H9 (cell line): Measurements from ENCODE around the gene ELANE. TPM values are rescaled to one million over a fixed set of nuclear protein-coding genes. Genes with fewer than 3 reads are reported as not detected.

ENCODE experiments used
- DNase-seq: peaks from one replicate; pipeline ENCODE4 v3.0.0-alpha.2; 2017
- H2AFZ ChIP-seq: one replicate; pipeline ENCODE4 v1.6.1; 2013; ENCODE audit warnings: mild to moderate bottlenecking, low read length, control low read depth, moderate library complexity
- H2AK5ac ChIP-seq: 2 replicates; pipeline ENCODE4 v1.6.1; 2013; ENCODE audit warnings: low read length, control low read depth, mixed read lengths; ENCODE audit not compliant: insufficient read length
- H2BK120ac ChIP-seq: one replicate; pipeline ENCODE4 v1.6.1; 2013; ENCODE audit warnings: low read depth, mild to moderate bottlenecking, low read length, control low read depth, inconsistent platforms; ENCODE audit not compliant: poor library complexity, severe bottlenecking
- H2BK12ac ChIP-seq: 2 replicates; pipeline ENCODE4 v1.6.1; 2013; ENCODE audit warnings: low read length, control low read depth, mixed read lengths, low read depth; ENCODE audit not compliant: insufficient read length
- H2BK15ac ChIP-seq: 2 replicates; pipeline ENCODE4 v1.6.1; 2013; ENCODE audit warnings: low read depth, low read length, control low read depth
- H2BK20ac ChIP-seq: one replicate; pipeline ENCODE4 v1.6.1; 2013; ENCODE audit warnings: low read depth, mild to moderate bottlenecking, low read length, control low read depth, inconsistent platforms; ENCODE audit not compliant: poor library complexity, severe bottlenecking
- H2BK5ac ChIP-seq: 2 replicates; pipeline ENCODE4 v1.6.1; 2013; ENCODE audit warnings: low read length, control low read depth, mixed read lengths; ENCODE audit not compliant: insufficient read length
- H3K14ac ChIP-seq: 2 replicates; pipeline ENCODE4 v1.6.1; 2013; ENCODE audit warnings: low read length, control low read depth; ENCODE audit not compliant: insufficient read depth
- H3K18ac ChIP-seq: 2 replicates; pipeline ENCODE4 v1.6.1; 2013; ENCODE audit warnings: low read depth, mild to moderate bottlenecking, mixed read lengths, low read length, control low read depth; ENCODE audit not compliant: insufficient read length
- H3K23ac ChIP-seq: 2 replicates; pipeline ENCODE4 v1.6.1; 2013; ENCODE audit warnings: low read length, control low read depth, mixed read lengths, low read depth; ENCODE audit not compliant: insufficient read length
- H3K23me2 ChIP-seq: 2 replicates; pipeline ENCODE4 v1.6.1; 2013; ENCODE audit warnings: low read depth, mild to moderate bottlenecking, mixed read lengths, low read length, control low read depth; ENCODE audit not compliant: insufficient read length, poor library complexity, severe bottlenecking
- H3K27ac ChIP-seq: 2 replicates; pipeline ENCODE4 v1.5.1; 2013; ENCODE audit warnings: low read length, control low read depth, mixed read lengths, low read depth; ENCODE audit not compliant: insufficient read length
- H3K27me3 ChIP-seq: 2 replicates; pipeline ENCODE4 v1.6.1; 2013; ENCODE audit warnings: low read length, control low read depth, inconsistent platforms; ENCODE audit not compliant: insufficient read depth
- H3K4ac ChIP-seq: 2 replicates; pipeline ENCODE4 v1.6.1; 2013; ENCODE audit warnings: low read depth, mild to moderate bottlenecking, control low read depth, inconsistent platforms, low read length, moderate library complexity
- H3K4me1 ChIP-seq: 2 replicates; pipeline ENCODE4 v1.6.1; 2013; ENCODE audit warnings: low read length, control low read depth, inconsistent platforms; ENCODE audit not compliant: insufficient read depth
- H3K4me2 ChIP-seq: 2 replicates; pipeline ENCODE4 v1.6.1; 2013; ENCODE audit warnings: low read length, control low read depth, mixed read lengths; ENCODE audit not compliant: insufficient read length, insufficient read depth
- H3K56ac ChIP-seq: 2 replicates; pipeline ENCODE4 v1.6.1; 2013; ENCODE audit warnings: low read depth, mild to moderate bottlenecking, mixed read lengths, low read length, control low read depth; ENCODE audit not compliant: insufficient read length
- H3K79me1 ChIP-seq: 2 replicates; pipeline ENCODE4 v1.6.1; 2013; ENCODE audit warnings: low read depth, mild to moderate bottlenecking, moderate library complexity, low read length, control low read depth, inconsistent platforms; ENCODE audit not compliant: insufficient read depth, poor library complexity, severe bottlenecking
- H3K79me2 ChIP-seq: 2 replicates; pipeline ENCODE4 v1.6.1; 2013; ENCODE audit warnings: low read length, control low read depth, inconsistent platforms; ENCODE audit not compliant: insufficient read depth
- H3K9ac ChIP-seq: 2 replicates; pipeline ENCODE4 v1.6.1; 2013; ENCODE audit warnings: low read length, control low read depth, mixed read lengths; ENCODE audit not compliant: insufficient read length; ENCODE audit errors: extremely low read depth
- H3K9me3 ChIP-seq: one replicate; pipeline ENCODE4 v1.6.1; 2013; ENCODE audit warnings: low read depth, low read length, inconsistent platforms; ENCODE audit not compliant: control insufficient read depth
- H3T11ph ChIP-seq: one replicate; pipeline ENCODE4 v1.6.1; 2013; ENCODE audit warnings: mild to moderate bottlenecking, low read length, control low read depth, inconsistent platforms
- H4K20me1 ChIP-seq: one replicate; pipeline ENCODE4 v1.6.1; 2013; ENCODE audit not compliant: control insufficient read depth, insufficient read length, insufficient read depth
- H4K5ac ChIP-seq: 2 replicates; pipeline ENCODE4 v1.6.1; 2013; ENCODE audit warnings: low read depth, mild to moderate bottlenecking, mixed read lengths, low read length, control low read depth; ENCODE audit not compliant: insufficient read length
- H4K8ac ChIP-seq: replicated peaks from 2 replicates; pipeline ENCODE4 v1.6.1; 2013; ENCODE audit warnings: low read length, control low read depth, mixed read lengths, low read depth; ENCODE audit not compliant: insufficient read length
- H4K91ac ChIP-seq: 2 replicates; pipeline ENCODE4 v1.6.1; 2013; ENCODE audit warnings: low read depth, mild to moderate bottlenecking, moderate library complexity, mixed read lengths, low read length, control low read depth; ENCODE audit not compliant: insufficient read length
- H3K27ac Mint-ChIP-seq, 3 experiments: 2 replicates in 2 of 3; 3 replicates in 1 of 3; pipeline ENCODE4 v1.8.0; 2020 to 2021; ENCODE audit warnings: mixed read lengths in 3 of 3, mild to moderate bottlenecking in 1 of 3, moderate library complexity in 1 of 3
- H3K27me3 Mint-ChIP-seq: 2 replicates; pipeline ENCODE4 v1.8.0; 2021; ENCODE audit warnings: low read depth, mild to moderate bottlenecking, moderate library complexity, mixed read lengths
- H3K36me3 Mint-ChIP-seq, 3 experiments: 2 replicates in 2 of 3; 3 replicates in 1 of 3; pipeline ENCODE4 v1.8.0; 2020 to 2021; ENCODE audit warnings: low read depth in 3 of 3, mixed read lengths in 3 of 3; ENCODE audit not compliant: insufficient read depth in 1 of 3
- H3K4me1 Mint-ChIP-seq, 2 experiments: 2 replicates each; pipeline ENCODE4 v1.8.0; 2020; ENCODE audit warnings: mixed read lengths in 2 of 2
- H3K4me3 Mint-ChIP-seq, 2 experiments: 2 replicates in 1 of 2; 3 replicates in 1 of 2; pipeline ENCODE4 v1.8.0; 2020 to 2021; ENCODE audit warnings: mild to moderate bottlenecking in 2 of 2, mixed read lengths in 2 of 2, moderate library complexity in 1 of 2
- H3K9me3 Mint-ChIP-seq, 2 experiments: 2 replicates in 1 of 2; 3 replicates in 1 of 2; pipeline ENCODE4 v1.8.0; 2020; ENCODE audit warnings: mild to moderate bottlenecking in 2 of 2, mixed read lengths in 2 of 2, moderate library complexity in 1 of 2
- WGBS: extraction: QIAGEN DNeasy Blood & Tissue Kit; methylation state at CpG from one replicate; pipeline ENCODE4 v1.1.7; 2013; ENCODE audit warnings: missing lambda C conversion rate, low lambda C conversion rate, mixed read lengths; ENCODE audit not compliant: insufficient read length; ENCODE audit errors: extremely low coverage; 5-methylcytosine and 5-hydroxymethylcytosine counted together
- total RNA-seq: library from RNA; stranded (reverse); gene quantifications from 2 replicates; pipeline ENCODE4 v1.2.1, GENCODE V29; 2021
- TF ChIP-seq, protein P1 (sequence below): fragments of 200-600 bp; sonication (generic); conservative IDR thresholded peaks from 3 replicates; pipeline ENCODE4 v1.8.0; 2021; ENCODE audit warnings: antibody characterized with exemption, mild to moderate bottlenecking

ELANE gene
- total RNA-seq, 1 experiment from 2014 or later = not detected

DNA sequence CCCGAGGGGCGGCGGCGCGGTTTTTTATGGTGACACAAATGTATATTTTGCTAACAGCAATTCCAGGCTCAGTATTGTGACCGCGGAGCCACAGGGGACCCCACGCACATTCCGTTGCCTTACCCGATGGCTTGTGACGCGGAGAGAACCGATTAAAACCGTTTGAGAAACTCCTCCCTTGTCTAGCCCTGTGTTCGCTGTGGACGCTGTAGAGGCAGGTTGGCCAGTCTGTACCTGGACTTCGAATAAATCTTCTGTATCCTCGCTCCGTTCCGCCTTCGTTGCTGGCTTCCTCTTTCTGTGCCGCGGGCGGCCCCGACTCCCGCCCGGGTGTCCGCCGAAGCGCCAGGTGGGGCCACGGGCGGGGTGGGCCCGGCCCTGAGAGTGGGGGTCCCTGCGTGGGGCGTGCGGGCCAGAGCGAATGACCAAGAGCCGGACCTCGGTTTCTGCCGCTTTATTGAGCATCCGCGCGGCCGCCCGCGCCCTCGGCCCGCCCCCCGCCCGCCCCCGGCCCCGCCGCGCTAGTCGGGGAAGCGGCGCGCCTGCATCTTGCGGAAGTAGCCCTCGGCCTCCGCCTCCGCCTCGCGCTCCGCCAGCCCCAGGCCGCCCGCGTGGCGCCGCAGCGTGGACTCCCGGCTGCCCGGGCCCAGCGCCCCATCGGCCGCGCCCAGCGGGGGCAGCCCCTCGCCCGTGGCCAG lies 39.9 kb upstream of the ELANE start:
- no peak overlapping the region for H3K18ac ChIP-seq
- no peak overlapping the region for H3K56ac ChIP-seq
- no peak for DNase-seq
- H2BK12ac ChIP-seq = no peak overlapping the region
- no peaks in the 10 kb centered on the region for H3K27me3 ChIP-seq
- Mint-ChIP-seq H3K9me3 (no peaks in the 10 kb centered on the region; a peak in 2 of 5 replicates), H3K4me1 (0 out of 4 replicates have a peak, but pooled peaks cover 0 to 3% of the 10 kb centered on the region in 2 experiments), H3K27me3 (peaks cover 3% of the 10 kb centered on the region; the same call in 1 of the 2 replicates), H3K36me3 (peaks cover 39 to 65% (median 62%) of the 10 kb centered on the region in 3 experiments), H3K4me3 (no peak overlapping the region), H3K27ac (no peak overlapping the region; a peak in 2 of 7 replicates)
- H3K27ac ChIP-seq = no peak overlapping the region
- no peak overlapping the region for H4K91ac ChIP-seq
- H2AK5ac ChIP-seq = no peak overlapping the region
- H3K4me1 ChIP-seq = no peaks in the 10 kb centered on the region
- no peak overlapping the region for H3T11ph ChIP-seq
- no peak overlapping the region for H3K9ac ChIP-seq
- no CpG with 5 or more reads among the region's 80 CpGs for WGBS
- H4K5ac ChIP-seq = no peak overlapping the region
- H3K14ac ChIP-seq = no peak overlapping the region
- no peak overlapping the region for H2BK120ac ChIP-seq
- H3K4ac ChIP-seq = no peak overlapping the region
- H2AFZ ChIP-seq = no peak overlapping the region
- TF ChIP-seq, protein P1, sequence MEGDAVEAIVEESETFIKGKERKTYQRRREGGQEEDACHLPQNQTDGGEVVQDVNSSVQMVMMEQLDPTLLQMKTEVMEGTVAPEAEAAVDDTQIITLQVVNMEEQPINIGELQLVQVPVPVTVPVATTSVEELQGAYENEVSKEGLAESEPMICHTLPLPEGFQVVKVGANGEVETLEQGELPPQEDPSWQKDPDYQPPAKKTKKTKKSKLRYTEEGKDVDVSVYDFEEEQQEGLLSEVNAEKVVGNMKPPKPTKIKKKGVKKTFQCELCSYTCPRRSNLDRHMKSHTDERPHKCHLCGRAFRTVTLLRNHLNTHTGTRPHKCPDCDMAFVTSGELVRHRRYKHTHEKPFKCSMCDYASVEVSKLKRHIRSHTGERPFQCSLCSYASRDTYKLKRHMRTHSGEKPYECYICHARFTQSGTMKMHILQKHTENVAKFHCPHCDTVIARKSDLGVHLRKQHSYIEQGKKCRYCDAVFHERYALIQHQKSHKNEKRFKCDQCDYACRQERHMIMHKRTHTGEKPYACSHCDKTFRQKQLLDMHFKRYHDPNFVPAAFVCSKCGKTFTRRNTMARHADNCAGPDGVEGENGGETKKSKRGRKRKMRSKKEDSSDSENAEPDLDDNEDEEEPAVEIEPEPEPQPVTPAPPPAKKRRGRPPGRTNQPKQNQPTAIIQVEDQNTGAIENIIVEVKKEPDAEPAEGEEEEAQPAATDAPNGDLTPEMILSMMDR = no peak
- no peaks in the 10 kb centered on the region for H3K9me3 ChIP-seq
- H3K23ac ChIP-seq = no peak overlapping the region
- H3K79me2 ChIP-seq = no peaks in the 10 kb centered on the region
- H2BK5ac ChIP-seq = no peak overlapping the region
- H2BK20ac ChIP-seq = no peak overlapping the region
- H4K20me1 ChIP-seq = no peaks in the 10 kb centered on the region
- no peak overlapping the region for H3K4me2 ChIP-seq
- H2BK15ac ChIP-seq = no peak overlapping the region
- H3K23me2 ChIP-seq = no peaks in the 10 kb centered on the region
- H3K79me1 ChIP-seq = no peaks in the 10 kb centered on the region
- no peak overlapping the region for H4K8ac ChIP-seq
